HUES6 (cell line): Measurements from ENCODE around the gene SPATA6L.

ENCODE experiments used
- H3K27ac ChIP-seq: 2 replicates; pipeline ENCODE4 v1.7.0; 2013; ENCODE audit warnings: low read depth, mild to moderate bottlenecking, low read length, inconsistent platforms
- H3K27me3 ChIP-seq: 2 replicates; pipeline ENCODE4 v1.6.1; 2013; ENCODE audit warnings: low read length; ENCODE audit not compliant: control insufficient read depth, insufficient read depth
- H3K36me3 ChIP-seq: 2 replicates; pipeline ENCODE4 v1.6.1; 2013; ENCODE audit warnings: low read length; ENCODE audit not compliant: control insufficient read depth, insufficient read depth
- H3K4me1 ChIP-seq: 2 replicates; pipeline ENCODE4 v1.6.1; 2013; ENCODE audit warnings: low read length; ENCODE audit not compliant: control insufficient read depth, insufficient read depth
- H3K4me3 ChIP-seq: 2 replicates; pipeline ENCODE4 v1.5.1; 2013; ENCODE audit warnings: low read depth, low read length
- H3K9ac ChIP-seq: one replicate; pipeline ENCODE4 v1.6.1; 2013; ENCODE audit warnings: mild to moderate bottlenecking, low read length
- H3K9me3 ChIP-seq: 2 replicates; pipeline ENCODE4 v1.6.1; 2013; ENCODE audit warnings: low read depth, low read length; ENCODE audit not compliant: control insufficient read depth, insufficient read depth

SPATA6L gene

GRCh38 chr9:4573176-4573575 lies 93.1 kb downstream of the SPATA6L start:
- no peak overlapping the region for H3K4me3 ChIP-seq
- H3K27me3 ChIP-seq, result no peaks in the 10 kb centered on the region
- no peaks in the 10 kb centered on the region for H3K36me3 ChIP-seq

DNA sequence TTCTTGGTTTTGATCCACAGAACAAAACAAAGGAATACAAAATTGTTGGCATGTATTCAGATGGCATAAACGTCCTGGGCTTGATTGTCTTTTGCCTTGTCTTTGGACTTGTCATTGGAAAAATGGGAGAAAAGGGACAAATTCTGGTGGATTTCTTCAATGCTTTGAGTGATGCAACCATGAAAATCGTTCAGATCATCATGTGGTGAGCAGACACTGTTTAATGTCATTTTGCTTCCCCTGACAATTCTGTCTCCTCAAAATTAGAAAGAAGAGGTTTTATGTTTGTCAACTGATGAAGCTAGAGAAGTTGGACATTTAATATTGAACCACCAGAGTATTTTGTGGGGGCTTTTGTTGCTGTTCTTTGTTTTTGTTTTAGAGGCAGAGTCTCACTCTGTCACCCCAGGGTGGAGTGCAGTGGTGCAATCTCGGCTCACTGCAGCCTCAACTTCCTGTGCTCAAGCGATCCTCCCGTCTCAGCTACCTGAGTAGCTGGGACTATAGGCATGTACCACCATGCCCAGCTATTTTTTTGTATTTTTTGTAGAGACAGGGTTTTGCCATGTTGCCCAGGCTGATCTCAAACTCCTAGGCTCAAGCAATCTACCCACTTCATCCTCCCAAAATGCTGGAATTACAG lies 94.0 kb downstream of the SPATA6L start:
- no peak overlapping the region for H3K9ac ChIP-seq
- H3K27me3 ChIP-seq, result no peaks in the 10 kb centered on the region
- no peaks in the 10 kb centered on the region for H3K9me3 ChIP-seq
- H3K27ac ChIP-seq, result no peak overlapping the region
- no peaks in the 10 kb centered on the region for H3K36me3 ChIP-seq
- H3K4me3 ChIP-seq, result no peak overlapping the region
- H3K4me1 ChIP-seq, result peaks cover 7% of the 10 kb centered on the region; the same call in 1 of the 2 replicates

More at GRCh38 chr9:4573176-4573575, 93.1 kb downstream of the SPATA6L start:
- no peak overlapping the region for H3K9ac ChIP-seq
- no peaks in the 10 kb centered on the region for H3K9me3 ChIP-seq
- no peak overlapping the region for H3K27ac ChIP-seq
- H3K4me1 ChIP-seq, result peaks cover 7% of the 10 kb centered on the region; the same call in 1 of the 2 replicates

- Histone ChIP-seq H3K27ac (no peak overlapping the region), H3K36me3 (no peaks in the 10 kb centered on the region), H3K4me1 (peaks cover 3% of the 10 kb centered on the region; the same call in 1 of the 2 replicates), H3K9me3 (no peaks in the 10 kb centered on the region), H3K4me3 (no peak overlapping the region), H3K27me3 (no peaks in the 10 kb centered on the region), H3K9ac (no peak overlapping the region)
Measured at GRCh38 chr9:4569101-4569500, 97.2 kb downstream of the SPATA6L start.

DNA sequence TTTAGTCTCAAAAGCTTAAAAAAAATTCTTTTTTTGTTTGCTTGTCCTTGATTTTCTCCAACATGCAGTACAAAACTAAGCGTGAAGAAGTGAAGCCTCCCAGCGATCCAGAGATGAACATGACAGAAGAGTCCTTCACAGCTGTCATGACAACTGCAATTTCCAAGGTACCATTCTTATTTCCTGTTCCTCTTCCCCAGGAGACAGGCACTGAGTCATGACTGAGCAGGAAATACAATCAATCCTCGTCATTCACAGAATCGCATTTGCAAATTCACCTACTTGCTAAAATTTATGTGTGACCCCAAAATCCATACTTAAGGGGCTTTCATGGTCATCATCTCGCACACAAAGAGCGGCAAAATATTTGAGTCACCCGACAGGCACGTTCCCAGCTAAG lies 98.7 kb downstream of the SPATA6L start:
- Histone ChIP-seq H3K9ac (no peak overlapping the region), H3K27me3 (no peaks in the 10 kb centered on the region), H3K27ac (no peak overlapping the region), H3K36me3 (no peaks in the 10 kb centered on the region), H3K4me1 (no peaks in the 10 kb centered on the region), H3K4me3 (no peak overlapping the region), H3K9me3 (no peaks in the 10 kb centered on the region)

DNA sequence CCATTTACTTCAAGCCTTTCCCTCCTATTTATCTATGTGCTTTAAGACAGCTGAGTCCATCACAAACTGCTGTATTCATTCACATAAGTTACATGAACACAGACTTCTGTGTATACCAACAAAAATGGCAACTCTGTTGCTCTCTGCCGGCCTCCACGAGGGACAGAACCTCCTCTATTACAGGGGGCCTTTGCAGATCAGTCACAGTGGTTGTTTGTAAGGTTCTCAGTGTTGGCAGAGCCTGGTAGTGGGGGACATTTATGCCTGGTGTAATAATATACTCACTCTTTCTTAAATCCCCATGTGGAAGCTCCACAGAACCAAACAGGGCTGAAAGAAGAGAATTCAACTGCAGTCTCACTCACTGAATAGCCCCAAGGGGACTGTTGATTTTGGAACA lies 99.5 kb downstream of the SPATA6L start:
- Histone ChIP-seq H3K27me3 (no peaks in the 10 kb centered on the region), H3K4me3 (no peak overlapping the region), H3K36me3 (no peaks in the 10 kb centered on the region), H3K9ac (no peak overlapping the region), H3K9me3 (no peaks in the 10 kb centered on the region), H3K27ac (no peak overlapping the region), H3K4me1 (no peaks in the 10 kb centered on the region)

DNA sequence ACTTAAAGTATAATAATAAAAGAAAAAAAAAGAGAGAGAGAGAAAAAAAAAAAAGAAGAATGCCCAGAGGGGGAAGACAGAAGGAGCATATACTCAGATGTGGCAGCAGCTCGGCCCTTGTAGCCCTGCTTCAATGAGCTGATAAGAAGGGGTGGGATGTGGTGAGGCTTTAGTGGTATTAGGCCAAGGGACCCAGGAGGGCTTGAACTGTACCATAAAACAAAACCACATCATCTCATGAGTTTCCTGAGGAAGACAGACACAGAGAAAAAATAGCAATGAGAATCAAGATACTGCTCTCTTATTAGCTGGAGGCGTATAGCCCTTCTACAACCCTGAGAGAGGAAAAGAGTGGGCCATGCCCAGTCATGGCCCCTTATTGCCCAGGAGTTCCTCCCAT lies 103.2 kb downstream of the SPATA6L start:
- no peaks in the 10 kb centered on the region for H3K27me3 ChIP-seq
- no peak overlapping the region for H3K4me3 ChIP-seq
- no peaks in the 10 kb centered on the region for H3K4me1 ChIP-seq
- no peaks in the 10 kb centered on the region for H3K36me3 ChIP-seq
- H3K9me3 ChIP-seq, result no peaks in the 10 kb centered on the region
- no peak overlapping the region for H3K9ac ChIP-seq
- H3K27ac ChIP-seq, result no peak overlapping the region

GRCh38 chr9:4559261-4560182 lies 106.8 kb downstream of the SPATA6L start:
- Histone ChIP-seq H3K27ac (no peak overlapping the region), H3K36me3 (no peaks in the 10 kb centered on the region), H3K9me3 (no peaks in the 10 kb centered on the region), H3K4me1 (peaks cover 5% of the 10 kb centered on the region; the same call in 1 of the 2 replicates), H3K9ac (no peak overlapping the region), H3K4me3 (no peak overlapping the region), H3K27me3 (no peaks in the 10 kb centered on the region)

- peaks cover 5% of the 10 kb centered on the region; the same call in 1 of the 2 replicates for H3K4me1 ChIP-seq
- H3K36me3 ChIP-seq, result no peaks in the 10 kb centered on the region
- H3K4me3 ChIP-seq, result no peak overlapping the region
- H3K27ac ChIP-seq, result no peak overlapping the region
- H3K9ac ChIP-seq, result no peak overlapping the region
- H3K9me3 ChIP-seq, result no peaks in the 10 kb centered on the region
- H3K27me3 ChIP-seq, result no peaks in the 10 kb centered on the region
Measured at GRCh38 chr9:4558371-4558998, 107.8 kb downstream of the SPATA6L start.

GRCh38 chr9:4555236-4555635 lies 111.0 kb downstream of the SPATA6L start:
- no peak overlapping the region for H3K4me3 ChIP-seq

DNA sequence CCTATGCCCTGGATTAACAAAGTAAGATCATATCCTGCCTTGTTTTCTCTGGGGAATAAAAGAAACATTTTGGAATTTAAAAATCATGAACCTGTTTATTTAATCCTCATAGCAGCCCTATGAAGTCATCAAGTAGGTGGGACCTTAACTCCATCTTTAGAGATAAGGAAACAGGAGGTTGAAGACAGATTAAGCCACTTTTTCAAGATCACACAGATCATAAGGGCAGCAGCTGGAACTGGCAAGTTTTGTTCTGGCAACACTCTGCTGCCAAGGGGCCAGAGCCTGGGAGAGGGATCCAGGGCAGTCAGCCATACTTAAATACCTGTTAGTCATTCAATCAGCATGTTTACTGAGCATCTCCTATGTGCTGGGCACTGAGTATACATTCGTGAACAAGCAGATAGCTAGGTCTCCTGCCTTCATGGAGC lies 112.3 kb downstream of the SPATA6L start:
- Histone ChIP-seq H3K4me3 (no peak overlapping the region), H3K36me3 (no peaks in the 10 kb centered on the region), H3K27ac (no peak overlapping the region), H3K9ac (no peak overlapping the region), H3K27me3 (no peaks in the 10 kb centered on the region), H3K9me3 (no peaks in the 10 kb centered on the region), H3K4me1 (peaks cover 5% of the 10 kb centered on the region; the same call in 1 of the 2 replicates)

More at GRCh38 chr9:4555236-4555635, 111.0 kb downstream of the SPATA6L start:
- no peaks in the 10 kb centered on the region for H3K9me3 ChIP-seq
- H3K36me3 ChIP-seq, result no peaks in the 10 kb centered on the region
- no peak overlapping the region for H3K27ac ChIP-seq
- no peaks in the 10 kb centered on the region for H3K27me3 ChIP-seq
- H3K4me1 ChIP-seq, result peaks cover 5% of the 10 kb centered on the region; the same call in 1 of the 2 replicates
- no peak overlapping the region for H3K9ac ChIP-seq
